ENCODE results near the gene EMILIN2. TPM values are rescaled to one million over a fixed set of nuclear protein-coding genes. Genes with fewer than 3 reads are reported as not detected.
"Not testable (repeated sequence)": the region's sequence is repeated elsewhere in the genome, so short reads cannot be mapped to it uniquely, and the experiment has no call there.

Gene EMILIN2
- total RNA-seq, 1 experiment from 2014 or later = 8.0 TPM

DNA sequence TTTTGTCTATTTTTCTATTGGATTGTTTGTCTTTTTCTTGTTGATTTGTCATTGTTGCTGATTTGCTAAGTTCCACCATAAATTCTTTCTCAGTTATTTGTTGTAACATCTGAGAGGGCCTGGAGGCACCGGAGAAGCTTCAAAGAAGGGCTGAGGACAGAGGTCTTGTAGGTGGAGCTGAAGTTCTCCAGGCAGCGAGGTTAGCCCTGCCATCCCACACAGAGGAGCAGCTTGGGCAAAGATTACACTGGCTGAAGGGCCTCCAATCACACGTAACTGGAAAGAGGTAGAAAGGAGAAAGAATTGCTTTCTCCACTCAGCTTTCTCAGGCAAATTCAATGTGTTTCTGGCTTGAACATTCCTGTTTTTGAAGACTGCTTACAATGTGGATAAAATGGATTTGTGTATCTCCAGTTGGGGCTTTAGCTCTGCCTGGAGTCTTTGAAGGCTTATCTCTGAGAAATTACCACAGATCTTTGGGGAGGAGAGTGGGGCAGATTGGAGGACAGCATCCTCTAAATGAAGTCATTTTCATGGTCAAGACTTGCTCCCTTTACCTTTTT lies 21.1 kb upstream of the EMILIN2 start:
- H3K9me3 Mint-ChIP-seq (ENCODE audit: low read depth, unreplicated experiment) = no peaks in the 10 kb centered on the region
- no peak overlapping the region for H3K27ac Mint-ChIP-seq (ENCODE audit: unreplicated experiment)
- BruUV-seq (replicated peaks) = no TSS peak
- no peak for DNase-seq
- H3K4me3 Mint-ChIP-seq (ENCODE audit: low read depth, unreplicated experiment) = no peak overlapping the region
- CTCF ChIA-PET = no interaction called here
- intact Hi-C loops (cut with micrococcal nuclease; ENCODE audit: unreplicated experiment) = no loop called here
- peaks cover 10% of the 10 kb centered on the region for H3K27me3 Mint-ChIP-seq (ENCODE audit: unreplicated experiment)
- no peaks in the 10 kb centered on the region for H3K36me3 Mint-ChIP-seq (ENCODE audit: insufficient read depth, unreplicated experiment)
- TF ChIP-seq, protein P1, sequence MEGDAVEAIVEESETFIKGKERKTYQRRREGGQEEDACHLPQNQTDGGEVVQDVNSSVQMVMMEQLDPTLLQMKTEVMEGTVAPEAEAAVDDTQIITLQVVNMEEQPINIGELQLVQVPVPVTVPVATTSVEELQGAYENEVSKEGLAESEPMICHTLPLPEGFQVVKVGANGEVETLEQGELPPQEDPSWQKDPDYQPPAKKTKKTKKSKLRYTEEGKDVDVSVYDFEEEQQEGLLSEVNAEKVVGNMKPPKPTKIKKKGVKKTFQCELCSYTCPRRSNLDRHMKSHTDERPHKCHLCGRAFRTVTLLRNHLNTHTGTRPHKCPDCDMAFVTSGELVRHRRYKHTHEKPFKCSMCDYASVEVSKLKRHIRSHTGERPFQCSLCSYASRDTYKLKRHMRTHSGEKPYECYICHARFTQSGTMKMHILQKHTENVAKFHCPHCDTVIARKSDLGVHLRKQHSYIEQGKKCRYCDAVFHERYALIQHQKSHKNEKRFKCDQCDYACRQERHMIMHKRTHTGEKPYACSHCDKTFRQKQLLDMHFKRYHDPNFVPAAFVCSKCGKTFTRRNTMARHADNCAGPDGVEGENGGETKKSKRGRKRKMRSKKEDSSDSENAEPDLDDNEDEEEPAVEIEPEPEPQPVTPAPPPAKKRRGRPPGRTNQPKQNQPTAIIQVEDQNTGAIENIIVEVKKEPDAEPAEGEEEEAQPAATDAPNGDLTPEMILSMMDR (IDR thresholded peaks at IDR 0.05; ENCODE audit: unreplicated experiment) = no peak
- no peaks in the 10 kb centered on the region for H3K4me1 Mint-ChIP-seq (ENCODE audit: low read depth, unreplicated experiment)

DNA sequence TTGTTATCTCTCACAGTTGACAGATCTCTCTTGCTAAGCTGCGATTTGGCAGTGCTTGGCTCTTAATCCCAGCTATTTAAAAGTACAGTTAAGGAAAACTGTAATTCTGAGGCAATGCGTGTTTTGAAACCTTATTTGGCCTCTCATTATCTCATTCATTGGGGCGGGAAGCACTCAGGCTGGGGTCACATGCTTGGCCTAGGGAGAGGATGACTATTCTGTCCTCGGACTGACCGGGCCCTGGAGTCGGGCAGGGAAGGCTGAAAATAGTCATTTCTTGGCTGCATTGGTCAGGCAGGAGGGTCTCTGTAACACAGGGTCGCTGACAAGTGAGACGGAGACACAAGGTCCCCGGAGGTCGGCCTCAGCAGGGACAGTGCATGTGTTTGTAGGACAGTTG lies 20.2 kb upstream of the EMILIN2 start:
- Mint-ChIP-seq H3K36me3 (ENCODE audit: insufficient read depth, unreplicated experiment) (no peaks in the 10 kb centered on the region), H3K9me3 (ENCODE audit: low read depth, unreplicated experiment) (no peaks in the 10 kb centered on the region), H3K4me1 (ENCODE audit: low read depth, unreplicated experiment) (no peaks in the 10 kb centered on the region), H3K27me3 (ENCODE audit: unreplicated experiment) (peaks cover 18% of the 10 kb centered on the region), H3K4me3 (ENCODE audit: low read depth, unreplicated experiment) (no peak overlapping the region), H3K27ac (ENCODE audit: unreplicated experiment) (no peak overlapping the region)
- no TSS peak for BruUV-seq (replicated peaks)
- no peak for DNase-seq
- TF ChIP-seq, protein P1 (IDR thresholded peaks at IDR 0.05; ENCODE audit: unreplicated experiment) = no peak
- intact Hi-C loops (cut with micrococcal nuclease; ENCODE audit: unreplicated experiment) = no loop called here
- CTCF ChIA-PET = no interaction called here

DNA sequence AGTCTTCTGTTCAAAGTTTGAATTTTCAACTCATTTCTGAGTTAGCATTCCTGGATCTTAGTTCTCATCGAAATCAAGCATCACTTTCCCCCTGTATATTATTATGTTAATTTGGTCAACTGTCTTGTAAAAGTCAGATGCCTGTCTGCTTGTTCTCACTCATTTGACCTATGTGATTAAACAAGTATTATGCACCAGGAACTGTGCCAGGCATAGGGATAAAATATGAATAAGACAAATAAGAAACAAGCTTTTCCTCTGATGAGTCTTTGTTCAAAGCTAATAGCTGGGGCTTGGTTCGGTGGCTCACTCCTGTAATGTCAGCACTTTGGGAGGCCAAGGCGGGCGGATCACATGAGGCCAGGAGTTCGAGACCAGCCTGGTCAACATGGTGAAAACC lies 19.7 kb upstream of the EMILIN2 start:
- Mint-ChIP-seq H3K4me1 (ENCODE audit: low read depth, unreplicated experiment) (no peaks in the 10 kb centered on the region), H3K27ac (ENCODE audit: unreplicated experiment) (no peak overlapping the region), H3K4me3 (ENCODE audit: low read depth, unreplicated experiment) (no peak overlapping the region), H3K9me3 (ENCODE audit: low read depth, unreplicated experiment) (no peaks in the 10 kb centered on the region), H3K36me3 (ENCODE audit: insufficient read depth, unreplicated experiment) (no peaks in the 10 kb centered on the region), H3K27me3 (ENCODE audit: unreplicated experiment) (peaks cover 23% of the 10 kb centered on the region)
- TF ChIP-seq, protein P1 (IDR thresholded peaks at IDR 0.05; ENCODE audit: unreplicated experiment) = no peak
- no TSS peak for BruUV-seq (replicated peaks)
- intact Hi-C loops (cut with micrococcal nuclease; ENCODE audit: unreplicated experiment) = no loop called here
- CTCF ChIA-PET = no interaction called here
- no peak for DNase-seq

DNA sequence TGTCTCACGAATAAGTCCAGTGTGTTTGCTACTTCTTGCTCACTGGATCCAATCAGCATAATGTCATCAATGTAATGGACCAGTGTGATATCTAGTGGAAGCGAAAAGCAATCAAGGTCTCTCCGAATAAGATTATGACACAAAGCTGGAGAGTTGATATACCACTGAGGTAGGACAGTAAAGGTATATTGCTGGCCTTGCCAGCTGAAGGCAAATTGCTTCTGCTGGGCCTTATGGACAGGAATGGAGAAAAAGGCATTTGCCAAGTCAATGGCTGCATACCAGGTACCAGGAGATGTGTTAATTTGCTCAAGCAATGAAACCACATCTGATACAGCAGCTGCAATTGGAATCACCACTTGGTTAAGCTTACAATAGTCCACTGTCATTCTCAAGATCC lies 10.7 kb upstream of the EMILIN2 start:
- H3K9me3 Mint-ChIP-seq (ENCODE audit: low read depth, unreplicated experiment); intact Hi-C loops (cut with micrococcal nuclease; ENCODE audit: unreplicated experiment); DNase-seq; BruUV-seq (replicated peaks); H3K27ac Mint-ChIP-seq (ENCODE audit: unreplicated experiment); H3K4me1 Mint-ChIP-seq (ENCODE audit: low read depth, unreplicated experiment); H3K4me3 Mint-ChIP-seq (ENCODE audit: low read depth, unreplicated experiment); CTCF ChIA-PET; H3K36me3 Mint-ChIP-seq (ENCODE audit: insufficient read depth, unreplicated experiment): not testable (repeated sequence)
- peaks cover 55% of the 10 kb centered on the region for H3K27me3 Mint-ChIP-seq (ENCODE audit: unreplicated experiment)

DNA sequence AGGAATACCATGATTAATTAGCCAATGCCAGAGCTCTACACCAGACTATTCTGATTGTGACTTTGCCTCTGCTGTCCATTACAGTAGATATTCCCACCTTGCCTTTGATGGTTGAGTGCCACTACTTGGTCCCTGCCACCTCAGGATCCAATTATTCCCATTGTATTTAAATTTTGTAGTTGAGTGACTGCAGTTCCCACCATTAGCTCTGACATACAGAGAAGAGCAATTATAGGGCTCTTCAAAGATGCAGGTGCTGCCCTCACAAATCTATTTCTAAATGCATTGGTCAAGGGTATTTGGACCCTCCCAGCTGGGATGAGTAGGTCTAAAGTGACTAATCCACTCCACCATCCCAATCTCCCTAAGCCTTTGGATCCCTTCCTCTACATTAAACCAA lies 9.5 kb upstream of the EMILIN2 start:
- CTCF ChIA-PET; intact Hi-C loops (cut with micrococcal nuclease; ENCODE audit: unreplicated experiment); H3K9me3 Mint-ChIP-seq (ENCODE audit: low read depth, unreplicated experiment); DNase-seq; H3K4me3 Mint-ChIP-seq (ENCODE audit: low read depth, unreplicated experiment); H3K4me1 Mint-ChIP-seq (ENCODE audit: low read depth, unreplicated experiment); BruUV-seq (replicated peaks); H3K27ac Mint-ChIP-seq (ENCODE audit: unreplicated experiment); H3K36me3 Mint-ChIP-seq (ENCODE audit: insufficient read depth, unreplicated experiment): not testable (repeated sequence)
- peaks cover 43% of the 10 kb centered on the region for H3K27me3 Mint-ChIP-seq (ENCODE audit: unreplicated experiment)
